HG03045 (cell line): ENCODE measurements around the gene REX1BD.
A peak's percentile ranks its signal among the peaks of the same experiment; 100 is the strongest.
"Not testable (repeated sequence)": the region's sequence is repeated elsewhere in the genome, so short reads cannot be mapped to it uniquely, and the experiment has no call there.

Experiments
- ATAC-seq: cut with Tn5 transposase; IDR thresholded peaks from one replicate; pipeline ENCODE4 v1.9.1; 2021; ENCODE audit warnings: mild to moderate bottlenecking, moderate library complexity; ENCODE audit not compliant: unreplicated experiment

Gene REX1BD

DNA sequence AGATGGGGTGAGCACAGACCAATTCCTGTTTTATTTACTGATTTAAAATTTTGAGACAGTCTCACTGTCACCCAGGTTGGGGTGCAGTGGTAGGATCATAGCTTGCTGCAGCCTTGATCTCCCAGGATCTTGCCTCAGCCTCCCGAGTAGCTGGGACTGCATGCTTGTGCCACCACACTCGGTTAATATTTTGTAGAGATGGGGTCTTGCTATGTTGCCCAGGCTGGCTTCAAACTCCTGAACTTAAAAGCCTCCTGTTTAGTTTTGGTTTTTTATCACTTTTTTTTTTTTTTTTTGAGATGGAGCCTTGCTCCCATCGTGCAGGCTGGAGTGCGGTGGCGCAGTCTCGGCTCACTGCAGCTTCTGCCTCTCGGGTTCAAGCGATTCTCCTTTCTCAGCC lies 12.2 kb upstream of the REX1BD start:
- ATAC-seq: no peak

DNA sequence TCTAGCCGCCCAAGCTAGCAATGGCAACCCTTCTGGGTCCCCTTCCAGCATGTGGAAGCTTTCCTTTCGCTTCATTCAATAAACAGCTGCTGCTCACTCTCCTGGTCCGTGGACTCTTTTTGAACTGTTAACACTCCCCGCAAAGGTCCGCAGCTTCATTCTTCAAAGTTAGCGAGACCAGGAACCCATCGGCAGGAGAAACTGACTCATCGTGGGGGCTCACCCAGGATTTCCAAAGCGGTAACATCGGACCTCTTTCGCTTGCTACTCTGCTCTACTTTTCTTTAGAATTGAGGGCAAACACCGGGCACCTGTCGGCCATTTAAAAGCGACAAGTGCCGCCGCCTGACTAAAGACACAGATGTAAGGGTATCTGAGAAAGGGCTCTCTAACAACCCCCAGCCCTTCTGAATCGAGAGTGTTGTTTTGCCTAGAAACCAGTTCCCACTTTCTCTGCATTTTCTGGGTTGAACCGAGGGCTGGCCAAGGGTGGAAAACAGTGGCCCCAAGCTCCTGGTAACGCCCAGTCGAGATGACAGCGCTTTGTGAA lies 11.2 kb upstream of the REX1BD start:
- ATAC-seq: no peak

- ATAC-seq: no peak
Measured at GRCh38 chr19:18580311-18580710, 8.3 kb upstream of the REX1BD start.

GRCh38 chr19:18586306-18586705 lies 2.3 kb upstream of the REX1BD start:
- no peak for ATAC-seq

- no peak for ATAC-seq
Measured at GRCh38 chr19:18587561-18587960, 1.0 kb upstream of the REX1BD start.

DNA sequence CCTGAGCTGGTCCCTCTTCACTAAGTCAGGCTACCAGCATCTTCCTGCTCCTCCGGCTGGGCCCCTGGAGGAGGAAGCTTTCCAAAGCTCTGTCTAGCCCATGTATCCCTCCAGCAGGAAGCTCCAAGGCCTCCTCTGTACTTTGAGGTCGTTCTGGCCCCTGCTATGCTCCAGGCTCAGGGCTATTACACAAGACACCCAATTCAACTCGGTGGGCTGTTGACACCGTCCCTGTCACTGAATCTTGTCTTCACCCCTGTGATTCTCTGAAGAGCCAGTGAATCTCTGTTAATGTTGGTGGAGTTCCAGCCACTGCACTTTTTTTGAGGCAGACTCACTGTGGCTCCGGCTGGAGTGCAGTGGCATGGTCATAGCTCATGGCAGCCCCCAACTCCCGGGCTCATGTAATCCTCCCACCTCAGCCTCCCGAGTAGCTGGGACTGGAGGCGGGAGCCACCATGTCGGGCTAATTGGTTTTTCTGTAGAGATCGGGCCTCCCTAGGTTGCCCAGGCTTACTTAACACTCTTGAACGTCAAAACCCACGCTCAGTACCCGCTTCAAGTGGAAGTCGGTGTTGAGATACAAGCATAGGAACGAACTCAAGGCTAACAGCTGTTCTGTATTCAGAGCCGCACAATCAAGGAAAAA lies 512 bp upstream of the REX1BD start:
- no peak for ATAC-seq

DNA sequence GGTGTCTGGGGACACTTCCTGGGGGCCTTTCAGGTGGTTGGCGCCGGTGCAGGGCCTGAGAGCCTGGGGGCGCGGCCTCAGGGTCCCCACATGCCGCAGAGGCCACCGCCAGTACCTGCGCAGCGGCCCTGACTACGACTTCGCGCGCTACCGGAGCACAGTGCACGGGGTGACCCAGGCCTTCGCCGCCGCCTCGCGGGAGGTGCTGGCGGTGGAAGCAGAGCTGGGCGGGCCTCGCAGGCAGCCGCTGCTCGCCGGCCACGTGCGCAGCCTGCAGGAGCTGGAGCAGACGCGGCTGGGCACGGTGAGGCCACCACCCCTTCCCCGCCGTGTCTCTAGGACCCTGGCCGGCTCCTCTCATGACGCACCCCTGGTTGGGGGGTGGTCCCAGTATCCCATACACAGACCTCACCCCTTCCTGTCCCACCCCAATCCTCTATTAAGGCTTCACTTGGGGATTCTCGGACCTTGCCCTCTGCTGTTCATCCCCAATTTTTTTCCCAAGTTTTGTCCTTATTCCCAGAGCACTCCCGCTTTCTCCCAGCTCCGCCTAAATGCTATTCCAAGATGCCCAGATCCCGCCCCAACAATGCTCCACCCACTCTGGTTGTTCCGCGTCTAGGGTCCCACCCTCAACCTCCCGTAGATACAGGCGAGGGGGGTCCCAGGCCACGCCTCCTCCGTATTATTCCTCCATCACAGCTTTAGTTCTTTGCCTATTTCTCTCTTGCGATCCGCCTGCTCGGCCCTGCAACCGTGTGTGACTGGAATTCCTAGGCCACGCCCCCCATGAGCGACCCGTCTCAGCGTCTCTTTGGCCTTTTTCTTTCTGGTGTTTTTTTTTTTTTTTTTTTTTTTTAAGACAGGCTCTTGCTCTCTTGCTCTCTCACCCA lies 1.0 kb downstream of the REX1BD start:
- peak; percentile 12 for ATAC-seq

DNA sequence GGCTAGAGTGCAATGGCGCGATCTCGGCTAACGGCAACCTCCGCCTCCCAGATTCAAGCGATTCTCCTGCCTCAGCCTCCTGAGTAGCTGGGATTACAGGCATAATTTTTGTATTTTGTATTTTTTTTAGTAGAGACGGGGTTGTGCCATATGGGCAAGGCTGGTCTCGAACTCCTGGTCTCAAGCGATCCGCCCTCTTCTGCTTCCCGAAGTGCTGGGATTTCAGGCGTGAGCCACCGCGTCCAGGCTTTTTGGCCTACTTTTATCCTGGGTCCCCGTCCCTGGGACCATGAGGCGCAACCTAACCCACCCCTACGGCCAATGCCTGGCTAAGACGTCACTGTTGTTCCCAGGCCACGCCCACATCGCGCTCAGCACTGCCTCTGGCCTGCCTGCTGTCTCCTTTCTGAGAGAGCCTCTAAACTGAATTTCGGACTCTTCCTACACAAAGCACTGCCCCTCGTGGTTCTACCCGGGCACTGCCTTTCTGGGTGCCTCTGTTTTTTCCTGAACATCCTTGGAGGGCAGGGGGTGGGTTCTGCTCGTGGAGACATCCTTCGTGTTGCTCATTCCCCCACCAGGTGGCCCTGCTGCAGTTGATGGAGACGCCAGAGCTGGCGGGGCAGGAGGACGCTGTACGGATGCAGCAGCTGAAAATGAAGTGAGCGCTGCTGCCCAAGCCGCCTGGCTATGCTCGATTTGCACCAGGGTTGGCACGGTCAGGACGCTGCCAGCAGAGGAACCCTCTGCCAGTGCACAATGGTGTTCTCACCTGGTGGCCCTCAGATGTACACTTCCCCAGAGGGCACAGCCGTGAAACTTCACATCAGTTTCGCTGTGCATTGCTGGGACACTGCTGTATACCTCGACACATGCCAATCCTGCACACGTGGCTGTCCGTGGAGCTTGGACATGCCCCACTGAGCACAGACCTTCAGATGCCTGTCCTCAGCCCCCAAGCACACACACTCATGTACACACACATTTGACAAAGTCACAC lies 2.0 kb downstream of the REX1BD start:
- no peak for ATAC-seq

- no peak for ATAC-seq
Measured at GRCh38 chr19:18591735-18592385, 3.3 kb downstream of the REX1BD start.

DNA sequence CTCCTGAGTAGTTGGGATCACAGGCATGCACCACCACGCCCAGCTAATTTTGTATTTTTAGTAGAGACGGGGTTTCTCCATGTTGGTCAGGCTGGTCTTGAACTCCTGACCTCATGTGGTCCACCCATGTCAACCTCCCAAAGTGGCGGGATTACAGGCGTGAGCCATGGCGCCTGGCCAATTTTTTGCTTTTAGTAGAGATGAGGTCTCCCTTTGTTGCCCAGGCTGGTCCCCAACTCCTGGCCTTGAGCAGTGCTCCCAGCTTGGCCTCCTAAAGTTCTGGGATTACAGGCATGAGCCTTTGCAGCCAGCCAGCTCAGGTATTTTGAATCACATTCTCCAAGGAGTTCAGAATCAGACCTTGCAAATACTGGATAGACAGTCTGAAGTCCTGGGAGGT lies 4.1 kb downstream of the REX1BD start:
- not testable (repeated sequence) for ATAC-seq

- ATAC-seq: no peak
Measured at GRCh38 chr19:18593367-18594095, 4.9 kb downstream of the REX1BD start.

- peak; percentile 49 for ATAC-seq
Measured at GRCh38 chr19:18594096-18594823, 5.7 kb downstream of the REX1BD start.

GRCh38 chr19:18594824-18595373 lies 6.3 kb downstream of the REX1BD start:
- ATAC-seq: no peak

- no peak for ATAC-seq
Measured at GRCh38 chr19:18595475-18595874, 6.9 kb downstream of the REX1BD start.

GRCh38 chr19:18596752-18597157 lies 8.2 kb downstream of the REX1BD start:
- ATAC-seq: no peak

- ATAC-seq: no peak
Measured at GRCh38 chr19:18597809-18598660, 9.4 kb downstream of the REX1BD start.

- ATAC-seq: no peak
Measured at GRCh38 chr19:18599485-18599884, 10.9 kb downstream of the REX1BD start.
